ENCODE data around the gene TXK. TPM values are rescaled to one million over a fixed set of nuclear protein-coding genes. Genes with fewer than 3 reads are reported as not detected.

Gene TXK
- total RNA-seq, 1 experiment from 2014 or later = 0.70 TPM

DNA sequence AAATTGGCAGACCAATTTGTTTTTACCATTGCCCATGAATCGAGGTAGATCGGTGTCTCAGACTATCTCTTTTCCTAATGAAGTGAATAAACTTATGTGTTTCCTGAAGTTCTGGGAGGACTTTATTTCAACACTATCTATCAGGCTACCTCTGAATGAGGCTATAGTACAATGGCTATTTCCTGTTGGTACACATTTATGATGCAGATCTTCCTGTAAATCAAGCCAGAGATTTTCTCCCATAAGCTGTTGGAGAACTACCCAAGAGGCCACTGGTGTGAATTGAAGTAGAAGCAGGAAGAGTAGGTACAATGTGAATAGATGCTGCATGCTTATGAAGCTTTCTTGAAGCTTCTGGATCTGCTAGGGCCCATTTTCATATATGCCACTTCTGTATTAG is 16.0 kb downstream of the TXK start (continued):
- TF ChIP-seq PRDM15 (CRISPR knock-in tag; IDR thresholded peaks at IDR 0.05) = no peak

- Mint-ChIP-seq H3K36me3 (no peaks in the 10 kb centered on the region), H3K27ac (no peak overlapping the region), H3K4me1 (peaks cover 35% of the 10 kb centered on the region), H3K9me3 (no peaks in the 10 kb centered on the region), H3K4me3 (no peak overlapping the region), H3K27me3 (ENCODE audit: low read depth) (peaks cover 3% of the 10 kb centered on the region; the same call in 1 of the 2 replicates)
- ChIA-PET CTCF (interaction anchor here (2.4 kb wide), 1 partner anchor 11 kb away, joined by 6 read pairs; no protein-coding TSS in a partner anchor), POLR2A (no interaction called here)
- DNase-seq (ENCODE audit: low spot score) (no peak), ATAC-seq (peak; percentile 84)
- TF ChIP-seq, protein P1, sequence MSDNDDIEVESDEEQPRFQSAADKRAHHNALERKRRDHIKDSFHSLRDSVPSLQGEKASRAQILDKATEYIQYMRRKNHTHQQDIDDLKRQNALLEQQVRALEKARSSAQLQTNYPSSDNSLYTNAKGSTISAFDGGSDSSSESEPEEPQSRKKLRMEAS (CRISPR knock-in tag; IDR thresholded peaks at IDR 0.05) = no peak
- TF ChIP-seq, protein P2, sequence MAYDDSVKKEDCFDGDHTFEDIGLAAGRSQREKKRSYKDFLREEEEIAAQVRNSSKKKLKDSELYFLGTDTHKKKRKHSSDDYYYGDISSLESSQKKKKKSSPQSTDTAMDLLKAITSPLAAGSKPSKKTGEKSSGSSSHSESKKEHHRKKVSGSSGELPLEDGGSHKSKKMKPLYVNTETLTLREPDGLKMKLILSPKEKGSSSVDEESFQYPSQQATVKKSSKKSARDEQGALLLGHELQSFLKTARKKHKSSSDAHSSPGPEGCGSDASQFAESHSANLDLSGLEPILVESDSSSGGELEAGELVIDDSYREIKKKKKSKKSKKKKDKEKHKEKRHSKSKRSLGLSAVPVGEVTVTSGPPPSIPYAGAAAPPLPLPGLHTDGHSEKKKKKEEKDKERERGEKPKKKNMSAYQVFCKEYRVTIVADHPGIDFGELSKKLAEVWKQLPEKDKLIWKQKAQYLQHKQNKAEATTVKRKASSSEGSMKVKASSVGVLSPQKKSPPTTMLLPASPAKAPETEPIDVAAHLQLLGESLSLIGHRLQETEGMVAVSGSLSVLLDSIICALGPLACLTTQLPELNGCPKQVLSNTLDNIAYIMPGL (CRISPR knock-in tag; IDR thresholded peaks at IDR 0.05) = no peak
- TF ChIP-seq JUN (CRISPR knock-in tag; IDR thresholded peaks at IDR 0.05) = no peak
- TF ChIP-seq CTCF (IDR thresholded peaks at IDR 0.05) = no peak
- TF ChIP-seq, protein P3, sequence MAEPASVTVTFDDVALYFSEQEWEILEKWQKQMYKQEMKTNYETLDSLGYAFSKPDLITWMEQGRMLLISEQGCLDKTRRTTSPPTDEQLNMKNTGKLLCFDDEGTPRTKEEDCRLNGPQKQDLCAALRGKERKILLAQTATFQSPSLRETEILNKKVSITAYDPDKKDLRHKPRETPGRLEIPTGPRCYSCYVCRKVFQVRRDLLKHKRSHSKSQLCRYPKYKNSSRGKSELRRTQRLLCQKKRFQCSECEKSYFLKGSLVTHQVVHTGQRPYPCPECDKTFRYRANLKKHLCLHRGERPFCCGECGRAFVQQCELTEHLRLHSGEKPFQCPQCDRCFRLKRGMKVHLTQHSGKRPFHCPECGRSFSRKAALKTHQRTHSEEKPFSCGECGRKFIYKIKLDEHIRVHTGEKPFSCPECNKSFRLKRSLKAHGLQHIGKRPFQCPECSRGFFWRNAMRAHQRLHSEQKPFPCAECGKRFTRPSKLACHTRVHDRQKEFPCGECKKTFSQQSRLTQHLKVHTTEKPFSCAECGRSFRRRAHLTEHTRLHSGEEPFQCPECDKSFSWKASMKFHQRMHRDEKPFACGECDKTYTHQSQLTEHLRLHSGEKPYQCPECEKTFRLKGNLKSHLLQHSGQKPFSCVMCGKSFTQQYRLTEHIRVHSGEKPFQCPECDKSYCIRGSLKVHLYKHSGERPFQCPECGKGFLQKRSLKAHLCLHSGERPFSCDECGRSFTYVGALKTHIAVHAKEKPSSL (CRISPR knock-in tag; conservative IDR thresholded peaks at IDR 0.05) = no peak
- TF ChIP-seq, protein P4, sequence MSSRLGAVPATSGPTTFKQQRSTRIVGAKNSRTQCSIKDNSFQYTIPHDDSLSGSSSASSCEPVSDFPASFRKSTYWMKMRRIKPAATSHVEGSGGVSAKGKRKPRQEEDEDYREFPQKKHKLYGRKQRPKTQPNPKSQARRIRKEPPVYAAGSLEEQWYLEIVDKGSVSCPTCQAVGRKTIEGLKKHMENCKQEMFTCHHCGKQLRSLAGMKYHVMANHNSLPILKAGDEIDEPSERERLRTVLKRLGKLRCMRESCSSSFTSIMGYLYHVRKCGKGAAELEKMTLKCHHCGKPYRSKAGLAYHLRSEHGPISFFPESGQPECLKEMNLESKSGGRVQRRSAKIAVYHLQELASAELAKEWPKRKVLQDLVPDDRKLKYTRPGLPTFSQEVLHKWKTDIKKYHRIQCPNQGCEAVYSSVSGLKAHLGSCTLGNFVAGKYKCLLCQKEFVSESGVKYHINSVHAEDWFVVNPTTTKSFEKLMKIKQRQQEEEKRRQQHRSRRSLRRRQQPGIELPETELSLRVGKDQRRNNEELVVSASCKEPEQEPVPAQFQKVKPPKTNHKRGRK (CRISPR knock-in tag; IDR thresholded peaks at IDR 0.05; ENCODE audit: borderline replicate concordance) = no peak
- TF ChIP-seq ETV6 (CRISPR knock-in tag; IDR thresholded peaks at IDR 0.05) = no peak
- no peak for TF ChIP-seq CREM (CRISPR knock-in tag; IDR thresholded peaks at IDR 0.05)
- TF ChIP-seq RORB (CRISPR knock-in tag; IDR thresholded peaks at IDR 0.05) = no peak
- TF ChIP-seq PRDM15 (CRISPR knock-in tag; IDR thresholded peaks at IDR 0.05) = no peak
- no peak for TF ChIP-seq ZNF232 (CRISPR knock-in tag; IDR thresholded peaks at IDR 0.05)
- TF ChIP-seq ZNF219 (CRISPR knock-in tag; IDR thresholded peaks at IDR 0.05; ENCODE audit: borderline replicate concordance) = no peak
- TF ChIP-seq ATF6 (CRISPR knock-in tag; IDR thresholded peaks at IDR 0.05) = no peak
- no peak for TF ChIP-seq ATF2 (CRISPR knock-in tag; IDR thresholded peaks at IDR 0.05; ENCODE audit: borderline replicate concordance, low read depth)
- no peak for TF ChIP-seq ZNF138 (CRISPR knock-in tag; conservative IDR thresholded peaks at IDR 0.05)
- TF ChIP-seq PRRX2 (CRISPR knock-in tag; IDR thresholded peaks at IDR 0.05) = no peak
Measured at GRCh38 chr4:48116582-48116981, 17.5 kb downstream of the TXK start.
